Suprapubic skin (tissue), 4 donors: Measurements from ENCODE around the gene DGKZ. TPM values are rescaled to one million over a fixed set of nuclear protein-coding genes. Genes with fewer than 3 reads are reported as not detected.

Experiments
- DNase-seq, 2 donors: peaks; one replicate each; pipeline ENCODE4 v3.0.0-alpha.2; 2019; ENCODE audit warnings: low spot score in 2 of 2
- H3K27ac ChIP-seq: fragments of 200-600 bp; sonication (generic); one replicate; pipeline ENCODE4 v1.5.1; 2019
- H3K27me3 ChIP-seq: fragments of 200-600 bp; sonication (generic); one replicate; pipeline ENCODE4 v1.5.1; 2019
- H3K36me3 ChIP-seq: fragments of 200-600 bp; sonication (generic); one replicate; pipeline ENCODE4 v1.5.1; 2019
- H3K4me1 ChIP-seq: fragments of 200-600 bp; sonication (generic); one replicate; pipeline ENCODE4 v1.5.1; 2019
- H3K4me3 ChIP-seq: fragments of 200-600 bp; sonication (generic); one replicate; pipeline ENCODE4 v1.5.1; 2019; ENCODE audit warnings: mild to moderate bottlenecking
- H3K9me3 ChIP-seq: fragments of 200-600 bp; sonication (generic); one replicate; pipeline ENCODE4 v1.5.1; 2019
- CTCF ChIP-seq, 2 donors: fragments of 200-600 bp in 1 of 2; fragments of 450-650 bp in 1 of 2; sonication (generic) in 1 of 2; IDR thresholded peaks; one replicate each; pipeline ENCODE4 v1.5.1; 2016 to 2019; ENCODE audit warnings: antibody characterized with exemption in 2 of 2, mild to moderate bottlenecking in 1 of 2, moderate library complexity in 1 of 2
- EP300 ChIP-seq: sonication (generic); formaldehyde crosslinking; IDR thresholded peaks from one replicate; pipeline ENCODE4 v1.6.1; 2017; ENCODE audit warnings: antibody characterized with exemption
- POLR2A ChIP-seq, 2 donors: fragments of 450-650 bp; IDR thresholded peaks; one replicate each; pipeline ENCODE4 v1.6.1; 2017; ENCODE audit warnings: antibody characterized with exemption in 2 of 2, mild to moderate bottlenecking in 2 of 2, moderate library complexity in 2 of 2
- POLR2AphosphoS5 ChIP-seq, 3 donors: sonication (generic); formaldehyde crosslinking; IDR thresholded peaks; one replicate each; pipeline ENCODE4 v1.6.1; 2017; ENCODE audit warnings: antibody characterized with exemption in 3 of 3
- WGBS: methylation state at CpG from one replicate; pipeline ENCODE4 v1.1.5; 2018; 5-methylcytosine and 5-hydroxymethylcytosine counted together
- total RNA-seq, 4 donors: library from RNA; depleted of rRNA; stranded (reverse); fragments of >200 nt; gene quantifications; one replicate each; pipeline ENCODE4 v1.1.0, GENCODE V29; 2016

The DGKZ gene
- total RNA-seq, 4 donors from 2014 or later: 60.5 to 91.0 (median 73.4) TPM

GRCh38 chr11:46359953-46360352 is 12.7 kb downstream of the DGKZ start:
- Histone ChIP-seq H3K4me1 (peaks cover 66% of the 10 kb centered on the region), H3K27ac (no peak overlapping the region), H3K36me3 (no peaks in the 10 kb centered on the region), H3K9me3 (no peaks in the 10 kb centered on the region), H3K4me3 (no peak overlapping the region), H3K27me3 (no peaks in the 10 kb centered on the region)
- WGBS: 74% methylated on average over 1 of the region's 1 CpG
- TF ChIP-seq POLR2A (IDR thresholded peaks at IDR 0.05): no peak
- TF ChIP-seq EP300: no peak
- no peak for TF ChIP-seq POLR2AphosphoS5 (IDR thresholded peaks at IDR 0.05)
- TF ChIP-seq CTCF (IDR thresholded peaks at IDR 0.05): no peak
- DNase-seq: no peak

GRCh38 chr11:46360878-46361277 is 13.6 kb downstream of the DGKZ start:
- H3K4me3 ChIP-seq: peak overlapping the region; percentile 38
- H3K27ac ChIP-seq: peak overlapping the region; percentile 80

GRCh38 chr11:46361283-46362155 is 14.3 kb downstream of the DGKZ start:
- Histone ChIP-seq H3K27me3 (no peaks in the 10 kb centered on the region), H3K27ac (peak overlapping the region; percentile 80), H3K4me3 (peak overlapping the region; percentile 38), H3K9me3 (no peaks in the 10 kb centered on the region), H3K36me3 (peaks cover 4% of the 10 kb centered on the region), H3K4me1 (peaks cover 63% of the 10 kb centered on the region)
- no peak for TF ChIP-seq POLR2A (IDR thresholded peaks at IDR 0.05)
- TF ChIP-seq EP300: no peak
- TF ChIP-seq POLR2AphosphoS5 (IDR thresholded peaks at IDR 0.05): no peak
- no peak for TF ChIP-seq CTCF (IDR thresholded peaks at IDR 0.05)
- WGBS: 28% methylated on average over 15 of the region's 26 CpGs
- DNase-seq: no peak

More at GRCh38 chr11:46360878-46361277, 13.6 kb downstream of the DGKZ start:
- H3K9me3 ChIP-seq: no peaks in the 10 kb centered on the region
- 41% methylated on average over 7 of the region's 7 CpGs for WGBS
- no peaks in the 10 kb centered on the region for H3K27me3 ChIP-seq
- no peak for DNase-seq
- TF ChIP-seq CTCF (IDR thresholded peaks at IDR 0.05): no peak
- TF ChIP-seq EP300: no peak
- no peak for TF ChIP-seq POLR2A (IDR thresholded peaks at IDR 0.05)
- no peak for TF ChIP-seq POLR2AphosphoS5 (IDR thresholded peaks at IDR 0.05)
- peaks cover 68% of the 10 kb centered on the region for H3K4me1 ChIP-seq
- no peaks in the 10 kb centered on the region for H3K36me3 ChIP-seq

GRCh38 chr11:46362156-46363030 is 15.1 kb downstream of the DGKZ start:
- DNase-seq: no peak
- TF ChIP-seq CTCF (IDR thresholded peaks at IDR 0.05) (no peak), POLR2A (IDR thresholded peaks at IDR 0.05) (no peak), POLR2AphosphoS5 (IDR thresholded peaks at IDR 0.05) (no peak), EP300 (no peak)
- H3K4me3 ChIP-seq: peak overlapping the region; percentile 38

GRCh38 chr11:46363031-46363407 is 15.8 kb downstream of the DGKZ start:
- H3K4me1 ChIP-seq: peaks cover 63% of the 10 kb centered on the region
- DNase-seq: no peak
- TF ChIP-seq POLR2AphosphoS5 (IDR thresholded peaks at IDR 0.05): no peak
- no peaks in the 10 kb centered on the region for H3K9me3 ChIP-seq
- H3K27me3 ChIP-seq: no peaks in the 10 kb centered on the region
- WGBS: 64% methylated on average over 9 of the region's 9 CpGs
- H3K36me3 ChIP-seq: peaks cover 8% of the 10 kb centered on the region
- H3K27ac ChIP-seq: peak overlapping the region; percentile 80
- H3K4me3 ChIP-seq: peak overlapping the region; percentile 38

More at GRCh38 chr11:46362156-46363030, 15.1 kb downstream of the DGKZ start:
- H3K27ac ChIP-seq: peak overlapping the region; percentile 80
- H3K4me1 ChIP-seq: peaks cover 63% of the 10 kb centered on the region
- no peaks in the 10 kb centered on the region for H3K27me3 ChIP-seq
- 82% methylated on average over 8 of the region's 20 CpGs for WGBS
- peaks cover 8% of the 10 kb centered on the region for H3K36me3 ChIP-seq
- H3K9me3 ChIP-seq: no peaks in the 10 kb centered on the region
